ENCODE data around the gene NT5DC4.

Gene NT5DC4

GRCh38 chr2:112720785-112721184, at the start of gene NT5DC4:
Gene NT5DC4 (plus strand): TSS chr2:112721020. CDS start chr2:112721080, 60 bp downstream.
- no peak for DNase-seq

GRCh38 chr2:112671801-112672200, 49.0 kb upstream of the NT5DC4 start:
- DNase-seq, result no peak

- DNase-seq, result no peak
These were observed 47.8 kb upstream of the NT5DC4 start for GRCh38 chr2:112673008-112673407.

DNA sequence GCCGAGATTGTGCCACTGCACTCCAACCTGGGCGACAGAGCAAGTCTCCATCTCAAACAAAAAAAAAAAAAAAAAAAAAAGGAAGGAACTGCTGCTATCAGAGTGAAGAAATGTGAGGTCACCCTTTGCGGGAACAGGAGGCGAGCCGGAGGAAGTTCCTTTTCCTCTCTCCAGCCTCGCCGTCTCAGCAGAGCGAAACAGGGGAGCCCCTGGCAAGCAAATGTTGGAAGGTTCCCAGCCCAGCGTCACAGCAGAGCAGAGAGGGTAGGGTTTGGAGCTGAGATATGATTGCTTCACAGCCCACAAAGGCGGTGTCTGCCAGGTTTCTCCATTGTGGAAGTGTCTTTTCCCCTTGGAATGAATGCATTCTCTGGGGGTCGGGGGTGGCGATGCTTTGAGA, 46.6 kb upstream of the NT5DC4 start:
- DNase-seq, result no peak

GRCh38 chr2:112679484-112679883, 41.3 kb upstream of the NT5DC4 start:
- DNase-seq, result no peak

DNA sequence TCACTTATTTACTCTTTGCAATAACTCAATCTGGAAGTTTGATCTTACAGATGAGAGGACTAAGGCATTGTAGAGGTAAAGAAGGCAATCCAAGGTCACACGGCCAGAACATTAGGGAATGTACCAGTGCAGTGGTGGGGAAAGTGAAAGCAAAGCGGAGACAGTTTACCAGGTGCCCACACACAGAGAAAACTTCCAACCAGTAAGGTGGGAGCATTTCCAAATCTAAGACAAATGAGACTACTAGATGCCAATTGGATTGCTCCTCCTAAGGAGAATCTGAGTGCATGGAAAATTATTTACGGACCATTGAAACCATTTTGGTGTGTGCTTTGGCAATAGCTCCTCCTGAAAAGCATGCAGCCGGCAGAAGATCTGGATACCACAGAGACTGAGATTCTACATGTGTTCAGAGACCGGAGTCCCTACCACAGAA, 40.1 kb upstream of the NT5DC4 start:
- DNase-seq, result no peak

- no peak for DNase-seq
These were observed 38.7 kb upstream of the NT5DC4 start for GRCh38 chr2:112682101-112682500.

DNA sequence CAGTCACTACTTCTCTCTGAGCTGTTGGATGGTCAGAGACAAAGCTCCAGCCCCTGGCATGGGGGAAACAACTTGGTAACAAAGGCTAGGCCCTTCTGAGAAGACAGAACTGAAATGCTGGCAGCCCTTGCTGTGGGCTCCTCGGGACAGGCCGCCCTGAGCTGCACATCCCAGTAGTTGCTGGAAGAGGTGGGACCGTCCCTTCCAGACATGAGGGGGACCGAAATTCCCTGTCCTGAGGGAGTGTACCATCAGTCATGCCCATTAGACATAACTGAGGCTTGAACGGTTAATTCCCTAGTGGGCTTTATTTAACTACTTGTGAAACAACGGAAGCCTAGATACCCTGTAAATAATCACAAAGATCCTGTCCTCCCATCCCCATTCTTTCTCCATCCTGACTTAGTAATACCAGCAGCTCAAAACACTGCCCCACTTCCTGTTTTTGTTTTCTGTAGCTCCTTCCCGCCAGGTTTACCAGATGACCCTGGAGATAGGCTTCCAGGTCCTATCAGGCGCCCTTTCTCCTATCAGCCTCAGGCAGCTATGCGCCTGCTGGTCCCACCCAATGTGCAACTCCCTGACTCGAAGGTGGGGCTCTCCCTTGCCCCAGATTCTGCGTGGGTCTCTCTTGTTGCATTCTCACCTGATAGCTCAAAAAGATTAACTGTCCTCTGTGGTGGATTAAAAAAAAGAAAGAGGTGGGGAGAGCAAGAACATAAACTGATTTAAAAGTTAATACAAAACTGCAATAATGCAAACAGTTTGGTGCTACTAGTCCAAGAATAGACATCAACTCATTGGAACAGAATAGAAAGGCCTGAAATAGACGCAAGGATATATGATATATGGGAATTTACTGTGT, 37.0 kb upstream of the NT5DC4 start:
- DNase-seq, result no peak

GRCh38 chr2:112684415-112684775, 36.4 kb upstream of the NT5DC4 start:
- no peak for DNase-seq

GRCh38 chr2:112685271-112685884, 35.4 kb upstream of the NT5DC4 start:
- DNase-seq, result no peak

- no peak for DNase-seq
These were observed 34.2 kb upstream of the NT5DC4 start for GRCh38 chr2:112686348-112687217.

- no peak for DNase-seq
These were observed 33.3 kb upstream of the NT5DC4 start for GRCh38 chr2:112687522-112687921.

DNA sequence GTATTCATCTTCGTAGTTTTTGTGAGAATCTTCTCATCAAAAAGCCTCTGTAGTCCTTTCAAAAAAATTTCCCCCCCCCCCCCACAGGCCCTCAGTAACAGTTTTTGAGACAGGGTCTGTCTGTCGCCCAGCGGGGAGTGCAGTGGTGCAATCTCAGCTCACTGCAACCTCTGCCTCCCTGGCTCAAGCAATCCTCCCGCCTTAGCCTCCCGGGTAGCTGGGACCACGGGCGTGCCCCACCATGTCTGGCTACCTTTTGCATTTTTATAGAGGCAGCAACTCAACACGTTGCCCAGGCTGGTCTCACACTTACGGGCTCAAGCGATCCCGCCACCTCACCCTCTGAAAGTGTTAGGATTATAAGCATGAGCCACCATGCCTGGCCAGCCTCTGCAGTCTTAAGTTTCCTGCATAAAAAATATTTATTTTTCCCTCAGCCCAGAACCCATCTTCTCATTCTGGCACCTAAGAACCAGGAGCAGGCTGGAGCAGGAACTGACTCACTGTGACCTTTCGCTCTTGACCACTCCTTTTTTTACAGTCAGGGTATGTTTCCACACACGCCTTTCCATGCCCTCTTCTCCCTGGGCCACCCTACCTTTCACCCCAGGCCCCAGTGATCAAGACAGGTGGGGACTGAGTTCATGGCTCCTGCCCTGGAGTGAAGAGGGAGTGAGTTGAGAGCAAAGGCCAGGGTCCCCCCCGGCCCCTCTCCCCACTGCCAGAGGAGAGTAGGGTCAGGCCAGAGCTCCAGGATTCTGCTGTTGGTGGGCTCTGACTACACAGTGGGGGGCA, 32.5 kb upstream of the NT5DC4 start:
- no peak for DNase-seq

DNA sequence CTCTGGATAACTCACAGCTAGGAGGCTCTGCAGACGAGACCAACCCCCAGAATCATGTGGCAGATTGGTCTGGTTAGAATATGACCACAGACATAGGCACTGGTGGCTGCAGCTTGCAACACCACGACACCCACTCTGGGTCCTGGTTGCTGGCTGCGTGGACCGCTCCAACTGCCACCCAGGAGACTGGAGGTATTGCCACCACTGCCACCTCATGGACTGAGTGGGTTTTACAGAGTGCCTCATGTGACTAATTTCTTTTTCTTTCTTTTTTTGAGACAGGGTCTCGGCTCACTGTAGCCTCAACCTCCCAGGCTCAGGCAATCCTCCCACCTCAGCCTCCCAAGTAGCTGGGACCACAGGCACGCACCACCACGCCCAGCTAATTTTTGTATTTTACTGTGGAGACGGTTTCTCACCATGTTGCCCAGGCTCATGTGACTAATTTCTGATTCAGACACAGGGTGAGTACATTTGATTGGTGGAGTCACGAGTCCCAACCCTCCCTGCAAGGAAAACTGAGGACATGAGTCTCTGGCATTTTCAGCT, 29.9 kb upstream of the NT5DC4 start:
- no peak for DNase-seq

DNA sequence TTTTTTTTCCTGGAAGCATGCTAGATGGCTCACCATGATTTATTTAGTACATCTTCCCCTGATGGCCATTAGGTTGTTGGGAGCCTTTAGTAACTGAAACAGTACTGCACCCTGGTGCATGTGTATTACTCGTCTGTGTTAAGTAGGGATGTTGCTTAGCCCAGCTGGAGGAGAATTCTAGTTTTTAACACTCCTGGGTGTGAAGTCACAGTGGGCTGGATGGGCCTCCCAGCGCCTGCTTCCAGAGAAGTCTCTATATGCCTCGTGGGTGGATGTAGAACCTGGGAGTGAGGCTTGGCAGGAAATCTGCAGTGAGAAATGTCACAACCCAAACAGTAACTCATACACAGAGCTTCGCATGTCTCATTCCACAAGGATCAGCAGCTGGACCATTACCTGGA, 28.9 kb upstream of the NT5DC4 start:
- no peak for DNase-seq

DNA sequence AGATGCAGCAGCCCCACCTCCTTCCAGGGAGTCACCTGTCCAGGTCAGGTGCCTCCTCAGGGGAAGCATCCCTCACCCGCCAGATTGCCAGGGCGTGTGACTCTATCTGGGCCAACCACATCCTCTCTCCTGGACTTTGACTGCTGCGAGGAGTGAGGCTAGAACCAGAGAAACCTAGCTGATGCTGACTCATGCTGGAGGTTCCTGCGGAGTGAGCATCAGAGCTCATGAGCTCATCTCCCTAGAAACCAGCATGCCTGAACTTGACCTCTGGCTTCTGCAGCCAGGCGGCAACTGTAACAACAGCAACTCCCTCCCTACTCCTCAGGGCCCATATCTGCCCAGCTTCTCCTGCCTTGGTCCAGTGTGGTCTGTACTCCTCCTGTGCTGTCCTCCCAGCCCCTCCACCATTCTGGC, 28.3 kb upstream of the NT5DC4 start:
- peak; percentile 66 for DNase-seq

DNA sequence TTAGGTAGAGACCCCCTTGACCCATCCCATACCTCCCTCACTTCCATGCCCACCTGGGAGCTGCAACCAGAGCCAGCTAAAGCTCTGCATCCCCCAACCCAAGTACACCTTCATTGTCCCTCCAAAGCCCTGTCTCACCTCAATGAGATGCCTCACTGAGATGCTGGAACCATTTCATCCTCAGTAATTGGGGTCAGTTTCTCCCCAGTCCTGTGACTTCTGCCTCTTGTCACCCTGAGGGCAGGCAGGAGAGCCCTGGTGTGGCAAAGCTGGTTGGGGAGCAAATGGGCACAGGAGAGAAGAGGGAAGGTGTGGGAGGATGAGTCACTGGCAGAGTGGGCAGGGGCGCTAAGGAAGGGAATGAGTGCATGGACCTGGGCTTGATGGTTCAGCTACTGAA, 27.9 kb upstream of the NT5DC4 start:
- no peak for DNase-seq

DNA sequence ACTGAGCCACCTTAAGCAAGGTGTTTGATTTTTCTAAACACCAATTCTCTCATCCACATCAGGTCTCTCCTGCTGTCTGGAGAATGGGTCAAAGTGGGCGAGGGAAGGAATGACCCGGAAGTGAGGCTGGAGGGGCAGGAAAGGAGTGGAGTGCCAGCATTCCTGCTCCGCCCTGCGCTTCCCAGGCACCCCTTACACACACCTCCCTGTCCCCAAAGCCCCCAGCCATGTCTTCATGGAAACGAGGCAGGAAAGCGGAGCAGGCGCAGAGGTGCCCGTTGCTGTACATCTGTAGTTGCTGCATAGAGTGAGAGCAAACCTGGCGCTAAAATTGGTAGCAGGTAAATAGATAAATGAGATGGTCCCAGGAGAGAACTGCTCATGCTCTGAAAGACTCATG, 27.2 kb upstream of the NT5DC4 start:
- DNase-seq, result no peak

GRCh38 chr2:112694182-112694581, 26.6 kb upstream of the NT5DC4 start:
- DNase-seq, result no peak

DNA sequence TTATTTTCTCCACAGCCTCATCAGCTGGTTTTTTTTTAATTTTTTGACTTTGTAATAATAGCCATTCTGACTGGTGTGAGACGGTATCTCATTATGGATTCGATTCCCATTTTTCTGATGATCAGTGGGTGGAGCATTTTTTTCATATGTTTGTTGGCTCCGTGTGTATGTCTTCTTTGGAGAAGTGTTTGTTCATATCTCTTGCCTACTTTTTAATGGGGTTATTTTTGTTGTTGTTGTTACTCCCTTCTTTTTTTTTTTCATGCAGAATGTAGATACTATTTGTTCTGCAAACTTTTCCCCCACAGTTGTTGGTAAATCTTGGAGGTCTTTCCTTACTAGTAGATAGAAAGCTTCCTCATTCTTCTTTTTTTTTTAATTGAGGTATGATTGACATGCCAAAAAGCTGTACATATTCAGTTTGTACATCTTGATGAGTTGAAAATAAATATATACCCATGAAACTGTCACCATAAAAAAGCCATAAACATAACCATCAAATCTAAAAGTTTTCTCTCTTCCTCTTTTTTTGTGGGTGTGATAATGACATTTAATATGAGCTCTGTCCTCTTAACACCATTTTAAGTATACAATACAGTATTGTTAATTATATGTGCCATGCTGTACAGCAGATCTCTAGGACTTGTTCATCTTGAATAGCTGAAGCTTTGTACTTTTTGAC, 21.8 kb upstream of the NT5DC4 start:
- DNase-seq, result no peak

DNA sequence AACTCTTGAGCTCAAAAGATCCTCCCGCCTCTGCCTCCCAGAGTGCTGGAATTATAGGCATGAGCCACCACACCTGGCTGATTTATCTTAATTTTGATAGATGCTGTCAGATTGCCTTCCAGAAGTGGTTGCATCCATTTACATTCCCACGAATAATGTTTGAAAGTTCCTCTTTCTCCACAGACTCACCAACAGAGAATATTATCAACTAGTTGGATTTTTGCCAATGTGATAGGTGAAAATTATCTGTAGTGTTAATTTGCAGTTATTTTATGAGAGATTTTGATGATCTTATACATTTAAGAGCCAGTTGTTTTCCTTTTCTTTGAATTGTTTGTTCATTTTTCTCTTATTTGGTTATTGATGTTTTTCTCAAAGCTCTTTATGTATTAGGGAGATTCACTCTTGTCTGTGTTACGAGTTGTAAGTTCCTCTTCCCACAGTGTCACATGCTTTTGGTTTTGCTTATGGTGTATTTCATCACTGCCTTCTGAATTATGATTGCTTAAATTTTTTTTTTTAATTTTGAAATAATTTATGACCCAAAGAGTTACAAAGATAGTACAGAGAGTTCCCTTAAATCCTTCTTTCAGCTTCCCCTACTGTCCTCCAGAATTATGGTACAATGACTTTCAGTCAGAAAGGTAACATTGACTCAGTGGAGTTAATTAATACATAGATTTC, 20.7 kb upstream of the NT5DC4 start:
- no peak for DNase-seq

Data from DMS 273 treated with DMSO at 0.1 percent for 48 hours (cell line).